H9 (cell line): ENCODE data around the gene ITGBL1. TPM values are rescaled to one million over a fixed set of nuclear protein-coding genes. Genes with fewer than 3 reads are reported as not detected.

ENCODE experiments used
- DNase-seq: peaks from one replicate; pipeline ENCODE4 v3.0.0-alpha.2; 2017
- H2AFZ ChIP-seq: one replicate; pipeline ENCODE4 v1.6.1; 2013; ENCODE audit warnings: mild to moderate bottlenecking, low read length, control low read depth, moderate library complexity
- H2AK5ac ChIP-seq: 2 replicates; pipeline ENCODE4 v1.6.1; 2013; ENCODE audit warnings: low read length, control low read depth, mixed read lengths; ENCODE audit not compliant: insufficient read length
- H2BK120ac ChIP-seq: one replicate; pipeline ENCODE4 v1.6.1; 2013; ENCODE audit warnings: low read depth, mild to moderate bottlenecking, low read length, control low read depth, inconsistent platforms; ENCODE audit not compliant: poor library complexity, severe bottlenecking
- H2BK12ac ChIP-seq: 2 replicates; pipeline ENCODE4 v1.6.1; 2013; ENCODE audit warnings: low read length, control low read depth, mixed read lengths, low read depth; ENCODE audit not compliant: insufficient read length
- H2BK15ac ChIP-seq: 2 replicates; pipeline ENCODE4 v1.6.1; 2013; ENCODE audit warnings: low read depth, low read length, control low read depth
- H2BK20ac ChIP-seq: one replicate; pipeline ENCODE4 v1.6.1; 2013; ENCODE audit warnings: low read depth, mild to moderate bottlenecking, low read length, control low read depth, inconsistent platforms; ENCODE audit not compliant: poor library complexity, severe bottlenecking
- H2BK5ac ChIP-seq: 2 replicates; pipeline ENCODE4 v1.6.1; 2013; ENCODE audit warnings: low read length, control low read depth, mixed read lengths; ENCODE audit not compliant: insufficient read length
- H3K14ac ChIP-seq: 2 replicates; pipeline ENCODE4 v1.6.1; 2013; ENCODE audit warnings: low read length, control low read depth; ENCODE audit not compliant: insufficient read depth
- H3K18ac ChIP-seq: 2 replicates; pipeline ENCODE4 v1.6.1; 2013; ENCODE audit warnings: low read depth, mild to moderate bottlenecking, mixed read lengths, low read length, control low read depth; ENCODE audit not compliant: insufficient read length
- H3K23ac ChIP-seq: 2 replicates; pipeline ENCODE4 v1.6.1; 2013; ENCODE audit warnings: low read length, control low read depth, mixed read lengths, low read depth; ENCODE audit not compliant: insufficient read length
- H3K23me2 ChIP-seq: 2 replicates; pipeline ENCODE4 v1.6.1; 2013; ENCODE audit warnings: low read depth, mild to moderate bottlenecking, mixed read lengths, low read length, control low read depth; ENCODE audit not compliant: insufficient read length, poor library complexity, severe bottlenecking
- H3K27ac ChIP-seq: 2 replicates; pipeline ENCODE4 v1.5.1; 2013; ENCODE audit warnings: low read length, control low read depth, mixed read lengths, low read depth; ENCODE audit not compliant: insufficient read length
- H3K27me3 ChIP-seq: 2 replicates; pipeline ENCODE4 v1.6.1; 2013; ENCODE audit warnings: low read length, control low read depth, inconsistent platforms; ENCODE audit not compliant: insufficient read depth
- H3K4ac ChIP-seq: 2 replicates; pipeline ENCODE4 v1.6.1; 2013; ENCODE audit warnings: low read depth, mild to moderate bottlenecking, control low read depth, inconsistent platforms, low read length, moderate library complexity
- H3K4me1 ChIP-seq: 2 replicates; pipeline ENCODE4 v1.6.1; 2013; ENCODE audit warnings: low read length, control low read depth, inconsistent platforms; ENCODE audit not compliant: insufficient read depth
- H3K4me2 ChIP-seq: 2 replicates; pipeline ENCODE4 v1.6.1; 2013; ENCODE audit warnings: low read length, control low read depth, mixed read lengths; ENCODE audit not compliant: insufficient read length, insufficient read depth
- H3K56ac ChIP-seq: 2 replicates; pipeline ENCODE4 v1.6.1; 2013; ENCODE audit warnings: low read depth, mild to moderate bottlenecking, mixed read lengths, low read length, control low read depth; ENCODE audit not compliant: insufficient read length
- H3K79me1 ChIP-seq: 2 replicates; pipeline ENCODE4 v1.6.1; 2013; ENCODE audit warnings: low read depth, mild to moderate bottlenecking, moderate library complexity, low read length, control low read depth, inconsistent platforms; ENCODE audit not compliant: insufficient read depth, poor library complexity, severe bottlenecking
- H3K79me2 ChIP-seq: 2 replicates; pipeline ENCODE4 v1.6.1; 2013; ENCODE audit warnings: low read length, control low read depth, inconsistent platforms; ENCODE audit not compliant: insufficient read depth
- H3K9ac ChIP-seq: 2 replicates; pipeline ENCODE4 v1.6.1; 2013; ENCODE audit warnings: low read length, control low read depth, mixed read lengths; ENCODE audit not compliant: insufficient read length; ENCODE audit errors: extremely low read depth
- H3K9me3 ChIP-seq: one replicate; pipeline ENCODE4 v1.6.1; 2013; ENCODE audit warnings: low read depth, low read length, inconsistent platforms; ENCODE audit not compliant: control insufficient read depth
- H3T11ph ChIP-seq: one replicate; pipeline ENCODE4 v1.6.1; 2013; ENCODE audit warnings: mild to moderate bottlenecking, low read length, control low read depth, inconsistent platforms
- H4K20me1 ChIP-seq: one replicate; pipeline ENCODE4 v1.6.1; 2013; ENCODE audit not compliant: control insufficient read depth, insufficient read length, insufficient read depth
- H4K5ac ChIP-seq: 2 replicates; pipeline ENCODE4 v1.6.1; 2013; ENCODE audit warnings: low read depth, mild to moderate bottlenecking, mixed read lengths, low read length, control low read depth; ENCODE audit not compliant: insufficient read length
- H4K8ac ChIP-seq: replicated peaks from 2 replicates; pipeline ENCODE4 v1.6.1; 2013; ENCODE audit warnings: low read length, control low read depth, mixed read lengths, low read depth; ENCODE audit not compliant: insufficient read length
- H4K91ac ChIP-seq: 2 replicates; pipeline ENCODE4 v1.6.1; 2013; ENCODE audit warnings: low read depth, mild to moderate bottlenecking, moderate library complexity, mixed read lengths, low read length, control low read depth; ENCODE audit not compliant: insufficient read length
- H3K27ac Mint-ChIP-seq, 3 experiments: 2 replicates in 2 of 3; 3 replicates in 1 of 3; pipeline ENCODE4 v1.8.0; 2020 to 2021; ENCODE audit warnings: mixed read lengths in 3 of 3, mild to moderate bottlenecking in 1 of 3, moderate library complexity in 1 of 3
- H3K27me3 Mint-ChIP-seq: 2 replicates; pipeline ENCODE4 v1.8.0; 2021; ENCODE audit warnings: low read depth, mild to moderate bottlenecking, moderate library complexity, mixed read lengths
- H3K36me3 Mint-ChIP-seq, 3 experiments: 2 replicates in 2 of 3; 3 replicates in 1 of 3; pipeline ENCODE4 v1.8.0; 2020 to 2021; ENCODE audit warnings: low read depth in 3 of 3, mixed read lengths in 3 of 3; ENCODE audit not compliant: insufficient read depth in 1 of 3
- H3K4me1 Mint-ChIP-seq, 2 experiments: 2 replicates each; pipeline ENCODE4 v1.8.0; 2020; ENCODE audit warnings: mixed read lengths in 2 of 2
- H3K4me3 Mint-ChIP-seq, 2 experiments: 2 replicates in 1 of 2; 3 replicates in 1 of 2; pipeline ENCODE4 v1.8.0; 2020 to 2021; ENCODE audit warnings: mild to moderate bottlenecking in 2 of 2, mixed read lengths in 2 of 2, moderate library complexity in 1 of 2
- H3K9me3 Mint-ChIP-seq, 2 experiments: 2 replicates in 1 of 2; 3 replicates in 1 of 2; pipeline ENCODE4 v1.8.0; 2020; ENCODE audit warnings: mild to moderate bottlenecking in 2 of 2, mixed read lengths in 2 of 2, moderate library complexity in 1 of 2
- CTCF ChIP-seq: fragments of 200-600 bp; sonication (generic); conservative IDR thresholded peaks from 3 replicates; pipeline ENCODE4 v1.8.0; 2021; ENCODE audit warnings: antibody characterized with exemption, mild to moderate bottlenecking
- WGBS: extraction: QIAGEN DNeasy Blood & Tissue Kit; methylation state at CpG from one replicate; pipeline ENCODE4 v1.1.7; 2013; ENCODE audit warnings: missing lambda C conversion rate, low lambda C conversion rate, mixed read lengths; ENCODE audit not compliant: insufficient read length; ENCODE audit errors: extremely low coverage; 5-methylcytosine and 5-hydroxymethylcytosine counted together
- total RNA-seq: library from RNA; stranded (reverse); gene quantifications from 2 replicates; pipeline ENCODE4 v1.2.1, GENCODE V29; 2021

ITGBL1 gene
- total RNA-seq, 1 experiment from 2014 or later, result not detected

- Mint-ChIP-seq H3K27ac (no peak overlapping the region), H3K9me3 (no peaks in the 10 kb centered on the region; a peak in 2 of 5 replicates), H3K4me1 (peaks cover 18 to 25% of the 10 kb centered on the region in 2 experiments), H3K4me3 (no peak overlapping the region), H3K27me3 (no peaks in the 10 kb centered on the region), H3K36me3 (no peaks in the 10 kb centered on the region)
- no peak overlapping the region for H3K4ac ChIP-seq
- H3K23ac ChIP-seq, result no peak overlapping the region
- H3K79me1 ChIP-seq, result no peaks in the 10 kb centered on the region
- H3K18ac ChIP-seq, result no peak overlapping the region
- H2BK15ac ChIP-seq, result no peak overlapping the region
- H2BK5ac ChIP-seq, result no peak overlapping the region
- H4K8ac ChIP-seq, result no peak overlapping the region
- H3K4me1 ChIP-seq, result peaks cover 3% of the 10 kb centered on the region; the same call in 1 of the 2 replicates
- no peak overlapping the region for H2BK120ac ChIP-seq
- H4K5ac ChIP-seq, result no peak overlapping the region
- DNase-seq, result no peak
- no CpG with 5 or more reads among the region's 1 CpG for WGBS
- no peak overlapping the region for H3K14ac ChIP-seq
- TF ChIP-seq CTCF, result no peak
- H4K20me1 ChIP-seq, result no peaks in the 10 kb centered on the region
- H3K23me2 ChIP-seq, result no peaks in the 10 kb centered on the region
- H2BK12ac ChIP-seq, result no peak overlapping the region
- no peak overlapping the region for H3K9ac ChIP-seq
- no peaks in the 10 kb centered on the region for H3K27me3 ChIP-seq
- H3K56ac ChIP-seq, result no peak overlapping the region
- H3K4me2 ChIP-seq, result no peak overlapping the region
- no peak overlapping the region for H2BK20ac ChIP-seq
- no peaks in the 10 kb centered on the region for H3K79me2 ChIP-seq
- H2AFZ ChIP-seq, result no peak overlapping the region
- H2AK5ac ChIP-seq, result no peak overlapping the region
- H3K9me3 ChIP-seq, result no peaks in the 10 kb centered on the region
- H3T11ph ChIP-seq, result no peak overlapping the region
- no peak overlapping the region for H4K91ac ChIP-seq
- no peak overlapping the region for H3K27ac ChIP-seq
These were observed 61.6 kb downstream of the ITGBL1 start for GRCh38 chr13:101514100-101514499.
